ENCODE results near the gene KAT2B. TPM values are rescaled to one million over a fixed set of nuclear protein-coding genes. Genes with fewer than 3 reads are reported as not detected.

Gene KAT2B
- total RNA-seq, 1 experiment from 2014 or later = 3.7 TPM

- H4K20me1 ChIP-seq (ENCODE audit: insufficient read depth) = no peaks in the 10 kb centered on the region
- TF ChIP-seq EGR1 (IDR thresholded peaks at IDR 0.05; ENCODE audit: low read depth) (no peak), MAX (IDR thresholded peaks at IDR 0.05) (no peak), CTCF (IDR thresholded peaks at IDR 0.05 in 2 of 3, conservative IDR thresholded peaks at IDR 0.05 in 1 of 3; ENCODE audit: borderline replicate concordance in 1 of 3, insufficient read depth in 1 of 3, low read depth in 2 of 3, low read length in 2 of 3) (no peak), SP1 (IDR thresholded peaks at IDR 0.05; ENCODE audit: low read depth) (no peak), SIN3A (IDR thresholded peaks at IDR 0.05; ENCODE audit: low read depth) (no peak), CBX3 (IDR thresholded peaks at IDR 0.05; ENCODE audit: low read depth) (no peak), RAD21 (IDR thresholded peaks at IDR 0.05; ENCODE audit: low read depth) (no peak), TCF7L2 (IDR thresholded peaks at IDR 0.05; ENCODE audit: borderline replicate concordance, extremely low read depth, insufficient read depth, insufficient read length) (no peak), ZFX (IDR thresholded peaks at IDR 0.05) (no peak), FOSL1 (IDR thresholded peaks at IDR 0.05; ENCODE audit: low read depth) (no peak), ZBTB33 (IDR thresholded peaks at IDR 0.05; ENCODE audit: extremely low read depth, insufficient replicate concordance, low read length) (no peak), CEBPB (IDR thresholded peaks at IDR 0.05; ENCODE audit: low read depth) (no peak), ATF3 (IDR thresholded peaks at IDR 0.05) (no peak), YY1 (IDR thresholded peaks at IDR 0.05; ENCODE audit: extremely low read depth, insufficient replicate concordance, low read depth, low read length) (no peak), REST (IDR thresholded peaks at IDR 0.05; ENCODE audit: low read depth) (no peak), ELF1 (IDR thresholded peaks at IDR 0.05; ENCODE audit: borderline replicate concordance, low read depth) (no peak), POLR2AphosphoS5 (IDR thresholded peaks at IDR 0.05; ENCODE audit: low read depth, low read length) (no peak)
- H3K4me1 ChIP-seq (ENCODE audit: control insufficient read depth in 1 of 2, insufficient read depth in 2 of 2, low read length in 2 of 2) = peaks cover 0 to 7% of the 10 kb centered on the region in 2 experiments; a peak in 2 of 4 replicates
- RAD21 ChIA-PET (ENCODE audit: low non-redundant PET in 1 of 2, low total read pairs in 2 of 2, uncharacterized antibody in 2 of 2, unreplicated experiment in 2 of 2) = interaction anchor here in 1 of 2 experiments (0.7 kb wide), 1 partner anchor 303 kb away, joined by 5 read pairs; no protein-coding TSS in a partner anchor
- no peaks in the 10 kb centered on the region for H3K9me2 ChIP-seq (ENCODE audit: insufficient read depth)
- no peaks in the 10 kb centered on the region for H3K27me3 ChIP-seq (ENCODE audit: insufficient read depth, low read length)
- ATAC-seq (no peak), DNase-seq (ENCODE audit: low read depth, low spot score) (no peak)
- H3K79me2 ChIP-seq (ENCODE audit: insufficient read depth, low read length) = no peaks in the 10 kb centered on the region
- POLR2A ChIA-PET = no interaction called here
- H3K4me2 ChIP-seq (ENCODE audit: low read length) = no peak overlapping the region
- no TSS peak for BruUV-seq (replicated peaks)
- CTCF ChIA-PET = no interaction called here
- intact Hi-C loops (cut with micrococcal nuclease) = no loop called here
- H3K4me3 ChIP-seq (replicated peaks in 1 of 2; ENCODE audit: low read depth in 1 of 2, low read length in 2 of 2) = no peak overlapping the region
- H3K27ac ChIP-seq (ENCODE audit: low read depth, low read length) = no peak overlapping the region
- H3K9ac ChIP-seq (ENCODE audit: low read length) = no peak overlapping the region
- H2AFZ ChIP-seq (ENCODE audit: low read depth, low read length, poor library complexity, severe bottlenecking) = no peak overlapping the region
- H3K36me3 ChIP-seq (ENCODE audit: control insufficient read depth in 1 of 2, insufficient read depth in 2 of 2, low read length in 2 of 2) = no peaks in the 10 kb centered on the region
- H3K9me3 ChIP-seq (ENCODE audit: control insufficient read depth in 1 of 2, insufficient read depth in 1 of 2, low read depth in 1 of 2, low read length in 2 of 2) = no peaks in the 10 kb centered on the region
These were observed 68.6 kb downstream of the KAT2B start for GRCh38 chr3:20108869-20109268.
